ENCODE results near the gene NDUFAF8.

NDUFAF8 gene

GRCh38 chr17:81288715-81289114 is 49.6 kb downstream of the NDUFAF8 start:
- no peak for DNase-seq (ENCODE audit: insufficient read length, low spot score)
- no peak for FAIRE-seq

- no peak for FAIRE-seq
Measured at GRCh38 chr17:81289627-81290026, 50.5 kb downstream of the NDUFAF8 start.

GRCh38 chr17:81290230-81290629 is 51.1 kb downstream of the NDUFAF8 start:
- FAIRE-seq (no peak), DNase-seq (ENCODE audit: insufficient read length, low spot score) (no peak)

More at GRCh38 chr17:81289627-81290026, 50.5 kb downstream of the NDUFAF8 start:
- DNase-seq (ENCODE audit: insufficient read length, low spot score): no peak
